ENCODE measurements around the gene CYB561D2. TPM values are rescaled to one million over a fixed set of nuclear protein-coding genes. Genes with fewer than 3 reads are reported as not detected.

CYB561D2 gene
- total and polyA plus RNA-seq, 2 of the 13 experiments (the other 11 are each of a cell fraction or from before 2014, with no cell fraction given): 11.1 to 17.2 TPM

GRCh38 chr3:50327129-50327528 is 23.5 kb upstream of the CYB561D2 start:
- Histone ChIP-seq H3K27me3 (ENCODE audit: control insufficient read depth in 1 of 2, insufficient read depth in 2 of 2, low read length in 2 of 2) (no peaks in the 10 kb centered on the region), H3K79me2 (ENCODE audit: insufficient read depth, low read length) (peaks cover 16% of the 10 kb centered on the region), H3K4me3 (replicated peaks in 1 of 3; ENCODE audit: insufficient read depth in 1 of 3, low read depth in 2 of 3, low read length in 3 of 3) (peak overlapping the region; percentile 79 to 95 (median 92)), H3K4me2 (ENCODE audit: low read depth, low read length) (peak overlapping the region; percentile 84), H3K36me3 (replicated peaks in 1 of 2; ENCODE audit: control insufficient read depth in 1 of 2, insufficient read depth in 2 of 2, low read length in 2 of 2) (peaks cover 17 to 38% of the 10 kb centered on the region in 2 experiments), H3K27ac (ENCODE audit: extremely low read length, insufficient read depth, low read length) (peak overlapping the region; percentile 67), H3K4me1 (ENCODE audit: insufficient read depth, low read length) (peaks cover 57% of the 10 kb centered on the region), H3K9me3 (ENCODE audit: low read length) (no peaks in the 10 kb centered on the region), H2AFZ (ENCODE audit: low read length) (no peak overlapping the region), H3K9ac (ENCODE audit: insufficient read depth, low read depth, low read length) (peak overlapping the region; percentile 96), H4K20me1 (ENCODE audit: insufficient read depth, low read length) (no peaks in the 10 kb centered on the region)
- FAIRE-seq (no peak), ATAC-seq (no peak), DNase-seq (ENCODE audit: low spot score) (no peak)
- no CpG with 5 or more reads among the region's 4 CpGs for WGBS (ENCODE audit: low lambda C conversion rate)
- TF ChIP-seq ARNTL (CRISPR knock-in tag; IDR thresholded peaks at IDR 0.05) (no peak), ATRX (CRISPR knock-in tag; IDR thresholded peaks at IDR 0.05; ENCODE audit: borderline replicate concordance) (no peak), TCF12 (IDR thresholded peaks at IDR 0.05) (no peak), TCF12 (CRISPR knock-in tag; IDR thresholded peaks at IDR 0.05) (no peak), RARA (CRISPR knock-in tag; IDR thresholded peaks at IDR 0.05) (no peak), YEATS4 (CRISPR knock-in tag; IDR thresholded peaks at IDR 0.05; ENCODE audit: borderline replicate concordance) (no peak), ZNF879 (CRISPR knock-in tag; IDR thresholded peaks at IDR 0.05) (no peak), ZNF7 (CRISPR knock-in tag; IDR thresholded peaks at IDR 0.05) (no peak), MIXL1 (CRISPR knock-in tag; IDR thresholded peaks at IDR 0.05) (no peak), FOXK2 (IDR thresholded peaks at IDR 0.05) (no peak), ZMYM4 (CRISPR knock-in tag; IDR thresholded peaks at IDR 0.05) (no peak), KLF13 (CRISPR knock-in tag; IDR thresholded peaks at IDR 0.05) (no peak), KDM4B (CRISPR knock-in tag; IDR thresholded peaks at IDR 0.05) (no peak)
- in situ Hi-C loops (cut with HindIII; ENCODE audit: extremely low pct_ligation_motif_present, low pct_unique_long_range_greater_than_20kb) (no loop called here), intact Hi-C loops (cut with micrococcal nuclease; ENCODE audit: unreplicated experiment) (no loop called here)
- CTCF ChIA-PET (ENCODE audit: low intra/inter-chr PET ratio, low total read pairs): no interaction called here
- POLR2A ChIA-PET: interaction anchor here (1.3 to 3.5 kb wide), 11 partner anchors 10 to 125 kb away, joined by 3 to 66 read pairs (median 10); partner anchors contain the start of genes HYAL1, HYAL3, IFRD2 and NAA80
- no TSS peak for BruUV-seq (replicated peaks)
